Renal pelvis (tissue), 4 donors: ENCODE data around the gene NPAS2. TPM values are rescaled to one million over a fixed set of nuclear protein-coding genes. Genes with fewer than 3 reads are reported as not detected.

Source experiments
- DNase-seq: peaks from one replicate; pipeline ENCODE4 v3.0.0-alpha.2; 2013
- polyA plus RNA-seq, 3 donors: library from polyadenylated mRNA; unstranded; fragments of 120-200 nt; gene quantifications; one replicate each; pipeline ENCODE4 v1.2.1, GENCODE V29; 2013; ENCODE audit not compliant: insufficient read length in 3 of 3

Gene NPAS2
- polyA plus RNA-seq, 3 donors: 13.0 to 19.3 (median 14.7) TPM

DNA sequence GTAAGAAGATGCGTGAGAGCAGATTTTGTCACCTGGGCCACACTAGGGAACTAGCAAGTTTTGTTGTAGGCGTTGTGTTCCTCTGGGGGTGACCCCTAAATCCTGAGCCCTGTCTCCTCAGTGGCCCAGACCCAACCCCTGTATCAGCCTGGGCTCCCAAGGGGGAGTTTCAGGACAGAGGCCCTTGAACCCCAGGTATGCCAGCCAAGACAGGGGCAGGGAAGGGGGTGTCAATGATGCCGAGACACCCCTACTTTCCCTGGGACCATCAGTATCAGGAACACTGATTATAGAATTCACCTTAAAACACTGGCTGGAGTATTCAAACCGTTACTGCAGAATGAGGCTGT is 143.1 kb downstream of the NPAS2 start:
- no peak for DNase-seq

DNA sequence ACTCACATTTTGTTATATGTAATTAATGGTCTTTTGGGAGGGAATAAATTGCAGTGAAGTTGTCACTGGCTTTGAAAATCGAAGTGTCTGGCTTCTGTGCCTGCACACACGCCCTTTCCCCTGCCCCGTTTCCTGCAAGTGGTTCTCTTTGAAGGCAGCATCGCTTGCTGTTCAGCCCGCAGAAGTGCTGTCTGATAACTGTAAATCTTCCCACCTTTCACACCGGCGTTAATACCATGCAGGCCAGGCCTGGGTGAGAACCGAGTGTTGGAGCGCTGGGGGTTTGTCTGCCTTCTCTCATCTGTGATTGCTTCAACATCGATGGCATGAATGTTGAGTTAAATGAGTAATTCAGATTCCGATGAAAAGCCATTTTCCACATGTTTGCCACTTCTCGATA is 144.3 kb downstream of the NPAS2 start:
- DNase-seq: no peak

DNA sequence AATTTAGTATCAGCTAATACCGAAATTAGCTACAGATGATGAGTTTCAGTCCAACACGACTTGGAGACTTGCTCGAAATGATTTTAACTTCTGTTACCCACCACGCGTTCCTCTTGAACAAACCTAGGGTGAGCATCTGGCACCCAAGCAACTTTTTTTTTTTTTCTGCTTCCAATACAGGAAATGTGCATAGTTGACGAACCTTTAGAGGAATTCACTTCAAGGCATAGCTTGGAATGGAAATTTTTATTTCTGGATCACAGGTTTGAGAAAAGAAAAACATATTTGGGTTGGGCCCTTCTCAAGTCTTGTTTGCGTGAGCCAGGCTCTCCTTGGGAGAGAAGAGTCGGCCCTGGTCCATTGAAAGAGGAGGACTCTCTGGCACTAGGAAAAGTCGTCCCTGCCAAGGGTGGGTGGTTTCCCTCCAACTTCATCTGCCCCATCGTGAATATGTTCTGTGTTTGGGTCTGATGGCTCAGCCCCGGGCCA is 144.8 kb downstream of the NPAS2 start:
- no peak for DNase-seq

DNA sequence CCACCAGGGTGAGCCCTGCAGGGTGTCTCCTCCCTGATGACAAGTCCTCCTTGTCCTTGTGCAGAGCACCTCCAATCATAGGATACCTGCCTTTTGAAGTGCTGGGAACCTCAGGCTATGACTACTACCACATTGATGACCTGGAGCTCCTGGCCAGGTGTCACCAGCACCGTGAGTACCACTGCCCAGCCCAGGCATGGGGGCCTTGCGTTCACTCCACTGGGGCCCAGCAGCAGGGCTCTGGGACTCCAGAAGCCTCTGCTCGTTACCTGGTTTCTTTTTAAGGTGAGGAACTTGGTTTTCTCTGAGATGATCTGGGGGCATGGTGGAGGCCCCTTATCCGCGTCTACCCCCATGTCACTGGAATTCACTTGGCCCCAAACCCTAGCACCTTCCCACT is 145.7 kb downstream of the NPAS2 start:
- no peak for DNase-seq

DNA sequence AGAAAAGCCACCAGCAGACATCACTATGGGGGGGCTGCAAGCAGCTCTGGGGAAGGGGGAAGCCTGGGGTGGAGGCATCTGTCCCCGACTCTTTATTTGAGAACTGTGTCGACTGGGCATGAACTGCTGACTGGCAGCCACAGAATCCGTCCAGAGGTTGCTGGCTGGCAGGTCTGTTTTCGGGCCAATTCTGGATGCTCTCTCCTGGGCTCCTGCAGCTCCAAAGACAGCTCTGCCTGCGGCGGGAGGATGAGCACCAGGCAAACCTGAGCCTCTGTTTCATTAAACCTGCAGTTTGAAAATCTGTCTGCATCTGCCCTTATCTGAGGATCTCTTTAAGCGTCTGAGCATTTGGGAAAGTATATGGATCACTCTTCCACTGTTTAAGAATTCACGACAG is 147.8 kb downstream of the NPAS2 start:
- DNase-seq: no peak

DNA sequence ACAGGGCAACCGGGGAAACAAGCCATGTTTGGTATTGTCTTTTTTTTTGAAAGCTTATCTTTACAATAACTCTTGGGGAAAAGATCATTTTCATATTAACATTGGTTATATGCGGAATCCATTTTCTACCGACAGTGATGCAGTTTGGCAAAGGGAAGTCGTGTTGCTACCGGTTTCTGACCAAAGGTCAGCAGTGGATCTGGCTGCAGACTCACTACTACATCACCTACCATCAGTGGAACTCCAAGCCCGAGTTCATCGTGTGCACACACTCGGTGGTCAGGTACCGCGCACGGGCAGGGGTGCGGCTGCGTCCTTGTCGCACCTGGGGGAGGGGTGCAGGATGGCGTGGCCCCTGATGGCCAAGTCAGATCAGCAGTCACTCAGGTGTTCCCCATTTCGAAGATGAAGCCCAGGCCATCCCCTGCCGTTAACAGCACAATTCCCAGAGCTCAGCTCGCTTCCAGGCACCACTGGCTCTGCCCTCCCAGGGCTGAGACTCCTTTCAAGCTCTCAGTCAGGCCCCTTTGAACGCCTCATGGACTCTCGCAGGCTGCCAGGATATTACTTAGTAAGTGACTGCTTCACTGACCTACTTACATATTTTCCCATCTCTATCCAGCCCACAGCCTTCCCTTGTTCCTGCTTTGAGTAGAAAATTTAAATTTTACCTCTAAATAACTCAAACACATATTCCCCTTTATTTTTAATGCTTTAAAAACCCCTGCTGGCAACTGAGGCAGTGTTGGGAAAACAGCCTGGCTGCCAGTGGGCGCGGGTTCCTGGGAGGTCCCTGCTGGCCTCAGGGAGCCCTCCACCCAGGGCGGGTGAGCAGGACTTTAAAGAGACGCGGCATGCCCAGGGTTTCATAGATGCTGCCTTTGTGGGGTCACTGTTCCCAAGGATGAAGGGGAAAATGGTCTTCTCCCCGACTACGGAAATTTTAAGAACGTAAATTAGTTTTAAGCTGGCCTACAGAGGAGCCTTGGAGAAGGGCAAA is 148.5 kb downstream of the NPAS2 start:
- DNase-seq: no peak

DNA sequence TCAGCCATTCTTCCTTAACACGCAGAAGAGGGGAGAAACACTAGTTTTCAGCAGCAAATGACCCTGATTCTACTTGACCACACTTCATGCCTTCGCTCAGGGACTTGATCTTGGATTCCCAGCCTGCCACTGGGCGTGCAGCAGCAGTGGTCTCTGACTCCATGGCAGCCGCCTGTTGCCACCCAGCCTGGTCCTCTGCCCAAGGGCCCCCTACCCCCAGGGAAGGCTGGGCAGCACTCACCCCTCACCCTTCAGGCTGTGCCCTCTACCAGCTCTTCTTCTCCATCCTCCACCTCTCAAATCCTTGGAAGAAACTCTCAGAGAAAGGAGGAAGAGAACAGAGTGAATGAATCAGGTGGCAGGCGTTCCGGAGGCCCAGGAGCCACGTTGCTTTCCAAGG is 150.1 kb downstream of the NPAS2 start:
- DNase-seq: no peak

DNA sequence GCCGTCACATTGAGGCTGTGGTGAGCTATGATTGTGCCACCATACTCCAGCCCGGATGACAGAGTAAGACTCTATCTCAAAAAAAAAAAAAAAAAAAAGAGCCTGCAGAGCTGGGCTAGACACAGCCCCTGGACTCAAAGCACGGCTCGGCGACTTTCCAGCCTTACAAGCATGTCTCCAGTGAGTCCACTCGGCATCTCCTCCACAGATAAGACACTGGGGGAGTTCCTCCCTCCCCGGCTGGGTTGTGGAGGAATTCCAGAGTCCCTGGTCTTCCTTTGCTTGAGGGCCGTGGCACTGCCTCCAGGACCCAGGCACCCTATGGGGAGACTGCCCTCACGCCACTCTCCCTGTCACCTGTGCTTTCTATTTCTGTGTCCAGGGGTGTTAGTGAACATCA is 151.3 kb downstream of the NPAS2 start:
- no peak for DNase-seq

DNA sequence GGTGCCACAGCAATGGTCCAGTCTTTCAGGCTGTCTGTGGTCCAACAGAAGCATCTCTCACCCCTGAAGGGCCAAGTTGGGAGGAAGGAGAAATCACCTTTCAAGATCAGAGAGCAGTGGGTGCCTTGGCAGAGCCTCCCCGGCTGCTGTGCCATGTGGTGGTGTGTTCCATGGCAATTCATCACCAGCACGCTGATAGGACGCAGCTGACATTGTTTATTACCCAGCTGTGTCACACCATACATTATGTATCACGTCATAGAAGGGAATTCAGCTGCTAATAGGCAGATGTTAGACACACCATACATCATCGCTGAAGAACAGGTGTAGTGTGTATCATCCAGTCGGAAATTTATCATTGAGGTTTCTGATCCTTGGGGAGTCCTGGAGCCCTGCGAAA is 152.5 kb downstream of the NPAS2 start:
- no peak for DNase-seq

DNA sequence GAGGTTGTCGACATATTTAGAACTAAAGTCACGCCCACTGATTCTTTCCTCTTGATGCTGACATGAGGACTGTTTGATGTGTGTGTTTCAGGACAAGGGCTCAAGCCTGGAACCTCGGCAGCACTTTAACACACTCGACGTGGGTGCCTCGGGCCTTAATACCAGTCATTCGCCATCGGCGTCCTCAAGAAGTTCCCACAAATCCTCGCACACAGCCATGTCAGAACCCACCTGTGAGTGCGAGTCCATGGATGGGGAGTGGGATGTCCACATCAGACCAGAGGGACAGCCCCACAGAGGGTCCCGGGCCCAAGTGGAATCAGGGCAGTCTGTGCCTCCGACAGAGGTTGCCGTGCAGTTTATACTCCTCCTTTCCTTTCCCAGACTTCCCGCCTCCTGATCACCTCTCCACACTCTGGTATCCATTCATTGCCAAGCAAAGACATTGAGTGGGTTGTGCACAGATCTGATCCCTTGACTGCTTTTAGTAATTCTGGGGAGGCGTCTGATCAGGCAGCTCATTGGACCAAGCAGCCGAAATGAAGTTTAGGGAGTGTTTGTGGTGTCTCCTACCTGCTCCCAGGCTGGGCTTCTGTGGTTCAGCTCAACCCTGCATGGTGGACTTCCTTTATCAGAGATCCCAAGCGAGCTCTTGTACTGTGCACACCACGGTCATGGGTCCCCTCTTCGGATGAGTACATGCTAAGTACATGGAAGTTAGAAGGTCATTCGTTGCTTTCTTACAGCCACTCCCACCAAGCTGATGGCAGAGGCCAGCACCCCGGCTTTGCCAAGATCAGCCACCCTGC is 155.0 kb downstream of the NPAS2 start:
- DNase-seq: no peak

DNA sequence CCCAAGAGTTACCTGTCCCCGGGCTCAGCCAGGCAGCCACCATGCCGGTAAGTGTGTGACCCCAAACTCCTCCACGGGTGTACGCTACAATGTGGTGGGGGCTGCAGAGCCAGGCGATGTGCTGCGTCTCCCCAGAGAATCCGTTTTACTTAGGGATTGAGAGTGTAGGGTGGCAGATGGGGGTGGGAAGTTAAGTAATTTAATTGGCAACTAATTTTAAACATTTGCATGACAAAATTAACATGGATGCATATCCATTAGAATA is 155.5 kb downstream of the NPAS2 start:
- DNase-seq: no peak

DNA sequence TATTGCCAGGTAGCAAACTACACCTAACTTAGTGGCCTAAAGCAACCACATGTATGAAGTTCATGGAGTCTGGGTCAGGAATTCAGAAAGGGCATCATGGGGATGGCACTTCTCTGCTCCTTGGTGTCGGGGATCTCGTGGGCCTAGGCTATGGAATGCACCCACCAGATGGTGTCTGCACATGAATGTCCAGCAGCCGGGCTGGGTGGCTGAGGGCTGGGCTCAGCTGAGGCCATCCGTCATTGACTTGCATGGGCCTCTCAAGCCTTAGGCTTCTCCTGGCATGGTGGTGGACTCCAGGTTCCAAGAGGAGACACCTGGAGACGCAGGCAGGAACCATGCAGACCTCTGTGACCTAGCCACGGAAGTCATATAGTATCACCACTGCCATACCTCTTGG is 156.1 kb downstream of the NPAS2 start:
- no peak for DNase-seq

DNA sequence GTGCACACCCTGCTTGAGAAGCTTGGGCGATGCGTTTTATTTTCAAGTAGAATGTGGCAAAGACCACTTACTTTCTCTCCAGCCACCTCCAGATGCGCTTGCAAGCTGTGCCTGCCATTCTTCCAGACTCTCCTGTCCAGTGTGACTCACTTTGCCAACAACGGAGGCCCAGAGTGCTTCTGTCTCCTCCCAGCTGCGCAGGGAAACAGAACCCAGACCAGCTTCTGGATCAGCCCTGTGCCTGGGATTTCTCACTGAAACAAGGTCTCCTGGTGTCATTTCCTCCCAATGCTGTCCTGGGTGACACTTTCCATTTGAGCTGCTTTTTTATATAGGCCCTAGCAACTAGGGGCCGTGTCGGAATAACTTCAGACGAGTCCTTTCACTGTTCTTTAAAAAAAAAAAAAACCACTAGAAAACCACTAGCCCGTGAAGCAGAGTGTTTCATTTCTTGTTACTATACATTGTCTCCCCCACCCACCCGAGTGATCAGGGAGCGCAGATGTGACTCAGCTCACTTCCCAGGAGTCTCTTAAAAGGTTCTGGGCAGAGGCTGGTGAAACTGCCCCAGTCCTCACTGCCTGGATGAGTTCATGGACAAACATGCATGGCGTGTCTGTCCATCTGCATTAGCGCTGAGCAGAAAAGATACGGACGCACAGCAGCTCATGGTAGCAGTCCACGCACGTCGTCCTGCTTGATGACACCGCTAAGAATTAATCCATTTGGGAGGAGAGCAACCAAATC is 156.9 kb downstream of the NPAS2 start:
- no peak for DNase-seq

DNA sequence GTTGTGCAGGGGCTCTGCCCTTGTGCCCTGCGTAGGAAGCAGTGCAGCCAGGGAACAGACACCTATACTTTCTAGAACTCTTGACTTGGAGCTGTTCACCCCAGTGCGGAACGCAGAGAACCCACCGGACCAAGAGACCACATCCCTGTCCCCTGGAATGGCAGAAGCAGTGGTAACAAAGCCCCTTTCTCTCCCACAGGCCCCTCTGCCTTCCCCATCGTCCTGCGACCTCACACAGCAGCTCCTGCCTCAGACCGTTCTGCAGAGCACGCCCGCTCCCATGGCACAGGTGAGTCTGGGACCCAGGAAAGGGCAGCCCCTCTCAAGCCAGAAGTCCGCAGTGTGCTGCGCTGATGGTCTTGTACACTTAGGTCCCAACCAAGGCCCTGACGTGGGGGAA is 157.6 kb downstream of the NPAS2 start:
- DNase-seq: no peak

DNA sequence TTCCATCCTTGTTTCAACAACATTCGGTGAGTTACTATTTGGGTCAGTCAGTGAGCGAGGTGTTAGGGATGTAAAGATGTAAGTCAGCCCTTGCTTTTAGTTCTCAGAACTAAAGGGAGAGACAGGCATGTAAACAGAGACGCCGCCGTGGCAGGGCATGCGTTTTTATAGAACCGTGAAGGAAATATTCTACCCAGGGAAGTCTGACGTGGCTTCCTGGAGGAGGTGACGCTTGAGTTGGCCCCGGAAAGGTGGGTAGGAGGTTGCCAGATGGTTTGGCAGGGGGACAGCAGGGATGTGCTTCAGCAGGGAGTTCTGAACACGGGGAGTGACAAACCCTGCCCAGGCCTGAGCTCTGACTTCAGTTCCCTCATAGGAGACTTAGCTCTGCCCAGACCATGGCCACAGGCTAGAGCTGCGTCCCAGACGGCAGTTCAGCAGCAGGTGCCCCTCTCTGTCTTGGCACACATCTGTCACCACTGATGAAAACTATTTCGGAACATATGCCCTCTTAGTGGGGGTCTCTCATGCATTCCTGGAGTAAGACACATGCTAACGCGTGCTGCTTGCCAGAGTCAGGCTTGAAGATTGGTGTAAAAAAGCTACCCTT is 158.7 kb downstream of the NPAS2 start:
- no peak for DNase-seq

DNA sequence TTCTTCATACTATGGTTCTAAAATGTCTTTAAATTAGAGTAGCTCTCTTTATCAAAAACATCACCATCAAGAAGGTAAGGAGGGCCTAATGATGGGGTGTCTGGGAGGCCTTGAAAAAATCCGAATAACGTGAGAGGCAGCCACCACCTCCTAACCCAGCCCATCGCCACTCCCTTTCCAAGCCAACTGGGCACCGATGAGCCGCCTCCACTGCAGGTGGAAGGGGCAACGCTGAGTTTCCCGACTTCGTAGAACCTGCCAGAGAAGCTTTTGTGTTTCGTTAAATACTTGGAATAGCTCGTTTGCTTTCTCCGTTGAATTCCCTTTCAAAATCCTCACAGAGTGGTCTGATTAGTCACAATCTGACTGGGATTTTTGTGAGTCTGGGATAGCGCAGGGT is 160.1 kb downstream of the NPAS2 start:
- no peak for DNase-seq

DNA sequence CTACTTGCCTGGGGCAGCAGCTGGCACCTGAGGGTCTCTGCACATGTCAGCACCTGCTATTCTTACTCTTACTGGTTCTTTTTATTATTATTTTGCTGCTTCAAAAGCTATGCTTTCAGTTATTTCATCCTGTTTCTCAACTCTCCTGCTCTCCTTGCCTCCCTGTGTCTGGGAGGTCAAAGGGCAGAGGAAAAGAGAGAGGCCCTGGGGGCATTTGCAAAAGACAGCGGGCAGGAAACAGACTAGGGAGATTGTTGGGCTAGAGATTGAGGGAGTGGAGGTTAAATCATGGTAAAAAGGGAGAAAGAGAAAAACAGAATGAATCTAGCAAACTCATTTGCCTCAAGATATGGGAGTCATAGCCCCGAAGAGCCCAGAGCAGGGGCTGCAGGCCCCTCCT is 161.1 kb downstream of the NPAS2 start:
- DNase-seq: no peak

DNA sequence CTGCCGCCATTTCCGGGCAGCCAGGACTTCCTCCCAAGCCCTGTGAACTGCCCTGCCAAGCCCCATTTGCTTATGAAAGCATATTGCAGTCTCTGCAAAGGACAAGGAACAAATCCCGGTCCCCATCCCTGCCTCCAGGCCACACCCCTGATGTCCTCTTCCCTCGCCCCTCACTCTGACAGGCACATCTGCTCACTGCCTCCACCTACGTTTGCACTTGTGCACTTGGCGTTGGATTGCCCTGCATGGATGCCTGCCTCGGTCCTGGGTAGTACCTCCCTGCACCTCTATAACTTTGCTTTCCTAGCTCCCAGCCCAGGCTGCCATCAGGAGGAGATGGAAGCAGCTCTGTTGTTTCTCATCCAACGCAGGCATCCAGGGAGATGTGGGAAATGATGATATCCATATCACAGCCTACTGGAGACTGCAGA is 162.5 kb downstream of the NPAS2 start:
- no peak for DNase-seq

DNA sequence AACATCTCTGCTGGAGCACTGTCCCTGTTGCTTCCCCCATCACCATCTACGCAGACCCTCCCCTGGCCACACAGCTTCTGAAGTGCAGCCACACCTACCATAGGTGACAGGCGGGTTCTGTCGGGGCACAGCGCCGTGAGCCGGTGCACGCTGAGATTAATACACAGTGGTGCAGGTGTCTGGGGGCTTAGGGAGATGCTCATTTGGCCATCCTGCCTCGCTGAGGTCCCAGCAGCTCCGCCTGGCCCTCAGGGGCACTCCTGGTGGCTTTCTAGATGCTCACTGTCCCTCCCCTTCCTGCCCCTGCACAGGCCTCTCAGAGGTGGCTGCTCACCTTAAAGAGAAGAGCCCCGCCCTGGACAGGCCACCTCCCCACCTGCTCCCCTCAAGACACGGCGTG is 163.3 kb downstream of the NPAS2 start:
- no peak for DNase-seq

DNA sequence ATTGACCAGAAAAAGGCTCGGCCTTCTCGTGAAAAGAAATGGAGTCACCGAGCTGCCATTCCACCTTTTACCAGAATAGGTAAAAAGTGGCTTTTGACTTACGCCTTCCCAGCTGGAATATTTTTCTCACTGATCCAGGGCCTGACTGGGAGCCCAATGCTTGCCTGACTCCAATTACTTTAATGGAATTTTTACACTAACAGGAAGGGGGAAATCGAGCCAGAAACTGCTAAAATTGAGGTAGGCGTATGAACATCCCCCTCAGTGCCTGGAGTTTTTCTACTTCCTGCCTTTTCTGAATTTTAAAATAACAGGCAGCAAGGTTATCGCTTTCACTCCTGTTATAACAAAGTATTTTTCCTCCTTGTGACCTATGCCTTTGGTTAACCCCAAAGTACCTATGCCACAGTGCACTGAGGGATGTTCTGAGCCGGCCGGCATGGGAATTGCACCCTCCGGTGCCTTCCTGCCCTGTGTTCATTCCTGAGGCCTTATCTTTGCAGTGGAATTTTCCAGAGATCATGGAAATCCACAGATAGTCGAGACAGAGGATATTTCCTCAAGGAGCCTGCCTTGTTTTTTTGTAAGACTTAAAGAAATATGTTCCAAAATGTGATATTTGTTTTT is 163.9 kb downstream of the NPAS2 start:
- no peak for DNase-seq

DNA sequence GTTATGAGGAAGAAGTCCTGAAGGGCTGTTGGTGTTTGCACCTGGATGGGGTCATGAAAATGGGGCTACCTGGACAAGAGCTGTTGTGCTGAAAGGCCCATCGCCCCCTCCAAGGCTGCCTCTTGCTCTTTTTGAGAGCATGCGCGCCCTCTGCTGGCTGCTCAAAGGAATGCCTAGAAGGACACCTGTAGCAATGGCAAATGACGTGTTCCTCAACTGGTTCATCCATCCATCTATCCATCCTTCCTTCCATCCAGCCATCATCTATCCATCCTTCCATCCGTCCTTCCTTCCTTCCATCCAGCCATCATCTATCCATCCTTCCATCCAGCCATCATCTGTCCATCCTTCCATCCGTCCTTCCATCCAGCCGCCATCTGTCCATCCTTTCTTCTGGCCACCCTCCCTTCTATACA is 165.0 kb downstream of the NPAS2 start:
- DNase-seq: peak; percentile 65

DNA sequence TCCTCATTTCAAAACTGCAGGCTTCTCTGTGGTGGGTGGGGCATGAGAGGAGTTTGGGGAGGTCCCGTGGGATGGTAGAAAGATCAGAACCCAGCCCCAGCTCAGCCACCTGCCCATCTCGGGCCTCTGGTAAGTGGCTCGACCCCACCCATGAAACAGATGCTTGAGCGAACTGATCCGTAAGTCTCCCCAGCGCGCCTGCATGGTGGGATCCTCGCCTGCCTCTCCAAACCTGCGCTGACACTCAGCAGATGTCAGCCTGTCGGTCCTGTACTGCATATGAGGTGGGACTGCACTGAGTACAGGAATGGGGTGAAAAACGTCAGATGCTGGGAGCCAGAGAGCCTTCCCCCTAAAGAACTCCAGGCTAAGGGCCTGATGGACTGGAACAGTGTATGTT is 166.2 kb downstream of the NPAS2 start:
- no peak for DNase-seq
